Measurements from ENCODE around the gene CYB5D1.

The CYB5D1 gene

DNA sequence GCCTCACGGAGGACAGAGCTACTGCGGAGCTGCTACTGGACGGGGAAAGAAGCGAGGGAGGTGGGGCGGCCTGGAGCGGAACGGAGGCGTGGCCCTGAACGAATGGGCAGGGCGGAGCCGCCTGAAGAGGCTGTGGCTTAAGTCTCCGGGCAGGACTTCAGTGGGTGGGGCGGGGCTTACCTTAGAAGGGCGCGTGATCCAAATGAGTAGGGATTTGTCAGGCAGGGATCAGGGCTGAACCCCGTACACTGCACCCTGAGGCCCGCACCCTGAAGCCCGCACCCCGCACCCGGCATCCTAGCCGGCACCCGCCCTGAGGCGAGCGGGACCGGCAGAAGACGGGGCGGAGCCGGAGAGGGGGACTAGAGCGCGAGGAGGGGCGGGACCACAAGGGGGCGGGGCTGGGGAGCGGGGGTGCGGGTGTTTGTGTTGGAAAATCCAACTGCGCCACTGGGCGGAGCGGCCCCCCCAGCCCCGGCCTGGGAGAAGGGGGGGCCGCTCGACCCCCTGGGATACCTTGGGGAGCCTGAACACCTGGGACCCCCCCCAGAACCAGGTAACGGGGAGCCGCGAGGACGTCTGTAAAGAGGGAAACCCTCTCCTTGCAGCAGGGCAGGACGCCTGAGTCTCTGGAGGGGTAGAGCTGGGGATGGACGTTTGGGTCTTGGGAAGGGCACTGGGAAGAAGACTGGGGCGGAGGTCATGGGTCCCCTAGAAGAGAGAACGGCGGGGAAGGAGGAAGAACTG is 23.8 kb upstream of the CYB5D1 start, which contains the start of gene KDM6B:
Gene KDM6B (plus strand): TSS at position 423 of the 747 bp plus-strand sequence. CDS start 11,338 bp downstream, outside the sequence.
- Histone ChIP-seq H3K27me3 (ENCODE audit: insufficient read depth, poor library complexity, severe bottlenecking) (no peaks in the 10 kb centered on the region), H3K27ac (replicated peaks) (peak within 1 kb of the TSS; percentile 95), H3K4me3 (replicated peaks; ENCODE audit: insufficient read depth, low read length) (peak within 1 kb of the TSS; percentile 56)
- TF ChIP-seq, protein P1, sequence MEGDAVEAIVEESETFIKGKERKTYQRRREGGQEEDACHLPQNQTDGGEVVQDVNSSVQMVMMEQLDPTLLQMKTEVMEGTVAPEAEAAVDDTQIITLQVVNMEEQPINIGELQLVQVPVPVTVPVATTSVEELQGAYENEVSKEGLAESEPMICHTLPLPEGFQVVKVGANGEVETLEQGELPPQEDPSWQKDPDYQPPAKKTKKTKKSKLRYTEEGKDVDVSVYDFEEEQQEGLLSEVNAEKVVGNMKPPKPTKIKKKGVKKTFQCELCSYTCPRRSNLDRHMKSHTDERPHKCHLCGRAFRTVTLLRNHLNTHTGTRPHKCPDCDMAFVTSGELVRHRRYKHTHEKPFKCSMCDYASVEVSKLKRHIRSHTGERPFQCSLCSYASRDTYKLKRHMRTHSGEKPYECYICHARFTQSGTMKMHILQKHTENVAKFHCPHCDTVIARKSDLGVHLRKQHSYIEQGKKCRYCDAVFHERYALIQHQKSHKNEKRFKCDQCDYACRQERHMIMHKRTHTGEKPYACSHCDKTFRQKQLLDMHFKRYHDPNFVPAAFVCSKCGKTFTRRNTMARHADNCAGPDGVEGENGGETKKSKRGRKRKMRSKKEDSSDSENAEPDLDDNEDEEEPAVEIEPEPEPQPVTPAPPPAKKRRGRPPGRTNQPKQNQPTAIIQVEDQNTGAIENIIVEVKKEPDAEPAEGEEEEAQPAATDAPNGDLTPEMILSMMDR (IDR thresholded peaks at IDR 0.05; ENCODE audit: insufficient read depth, low read length) = no peak
- TF ChIP-seq, protein P2, sequence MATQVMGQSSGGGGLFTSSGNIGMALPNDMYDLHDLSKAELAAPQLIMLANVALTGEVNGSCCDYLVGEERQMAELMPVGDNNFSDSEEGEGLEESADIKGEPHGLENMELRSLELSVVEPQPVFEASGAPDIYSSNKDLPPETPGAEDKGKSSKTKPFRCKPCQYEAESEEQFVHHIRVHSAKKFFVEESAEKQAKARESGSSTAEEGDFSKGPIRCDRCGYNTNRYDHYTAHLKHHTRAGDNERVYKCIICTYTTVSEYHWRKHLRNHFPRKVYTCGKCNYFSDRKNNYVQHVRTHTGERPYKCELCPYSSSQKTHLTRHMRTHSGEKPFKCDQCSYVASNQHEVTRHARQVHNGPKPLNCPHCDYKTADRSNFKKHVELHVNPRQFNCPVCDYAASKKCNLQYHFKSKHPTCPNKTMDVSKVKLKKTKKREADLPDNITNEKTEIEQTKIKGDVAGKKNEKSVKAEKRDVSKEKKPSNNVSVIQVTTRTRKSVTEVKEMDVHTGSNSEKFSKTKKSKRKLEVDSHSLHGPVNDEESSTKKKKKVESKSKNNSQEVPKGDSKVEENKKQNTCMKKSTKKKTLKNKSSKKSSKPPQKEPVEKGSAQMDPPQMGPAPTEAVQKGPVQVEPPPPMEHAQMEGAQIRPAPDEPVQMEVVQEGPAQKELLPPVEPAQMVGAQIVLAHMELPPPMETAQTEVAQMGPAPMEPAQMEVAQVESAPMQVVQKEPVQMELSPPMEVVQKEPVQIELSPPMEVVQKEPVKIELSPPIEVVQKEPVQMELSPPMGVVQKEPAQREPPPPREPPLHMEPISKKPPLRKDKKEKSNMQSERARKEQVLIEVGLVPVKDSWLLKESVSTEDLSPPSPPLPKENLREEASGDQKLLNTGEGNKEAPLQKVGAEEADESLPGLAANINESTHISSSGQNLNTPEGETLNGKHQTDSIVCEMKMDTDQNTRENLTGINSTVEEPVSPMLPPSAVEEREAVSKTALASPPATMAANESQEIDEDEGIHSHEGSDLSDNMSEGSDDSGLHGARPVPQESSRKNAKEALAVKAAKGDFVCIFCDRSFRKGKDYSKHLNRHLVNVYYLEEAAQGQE (IDR thresholded peaks at IDR 0.05; ENCODE audit: insufficient replicate concordance, low read depth) = no peak
- TF ChIP-seq SPI1 (IDR thresholded peaks at IDR 0.05; ENCODE audit: borderline replicate concordance, low read depth) (no peak), GABPA (IDR thresholded peaks at IDR 0.05; ENCODE audit: low read depth) (no peak), POLR2AphosphoS5 (IDR thresholded peaks at IDR 0.05; ENCODE audit: low read depth) (no peak)
- DNase-seq (ENCODE audit: low read depth in 1 of 2, low spot score in 1 of 2) = peak in 1 of 2 experiments; percentile 79

DNA sequence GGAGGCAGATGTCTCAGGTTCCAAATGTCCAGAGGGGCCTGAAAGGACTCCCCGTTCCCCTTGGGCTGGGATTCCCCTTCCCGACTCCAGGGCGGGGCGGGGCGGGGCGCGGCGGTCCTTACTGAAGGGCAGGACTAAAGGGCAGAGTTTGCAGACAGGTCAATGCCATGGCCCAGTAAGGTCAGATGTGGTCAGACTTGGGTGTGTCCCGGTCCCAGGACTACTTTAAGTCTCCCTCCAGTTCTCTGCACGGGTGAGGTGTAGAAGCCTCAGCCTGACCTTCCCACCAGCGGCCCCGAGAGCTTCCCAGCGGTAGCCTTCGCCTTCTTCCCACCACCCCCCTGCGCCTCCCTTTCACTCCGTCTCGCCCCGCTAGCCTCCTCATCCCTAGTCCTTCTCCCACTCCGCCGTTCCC is 23.3 kb upstream of the CYB5D1 start:
- Histone ChIP-seq H3K27ac (replicated peaks) (peak overlapping the region; percentile 95), H3K27me3 (ENCODE audit: insufficient read depth, poor library complexity, severe bottlenecking) (no peaks in the 10 kb centered on the region), H3K4me3 (replicated peaks; ENCODE audit: insufficient read depth, low read length) (peak overlapping the region; percentile 56)
- no peak for DNase-seq (ENCODE audit: low read depth in 1 of 2, low spot score in 1 of 2)
- TF ChIP-seq, protein P1 (IDR thresholded peaks at IDR 0.05; ENCODE audit: insufficient read depth, low read length) = no peak
- TF ChIP-seq SPI1 (IDR thresholded peaks at IDR 0.05; ENCODE audit: borderline replicate concordance, low read depth) (no peak), POLR2AphosphoS5 (IDR thresholded peaks at IDR 0.05; ENCODE audit: low read depth) (no peak), GABPA (IDR thresholded peaks at IDR 0.05; ENCODE audit: low read depth) (no peak)
- TF ChIP-seq, protein P2 (IDR thresholded peaks at IDR 0.05; ENCODE audit: insufficient replicate concordance, low read depth) = no peak

DNA sequence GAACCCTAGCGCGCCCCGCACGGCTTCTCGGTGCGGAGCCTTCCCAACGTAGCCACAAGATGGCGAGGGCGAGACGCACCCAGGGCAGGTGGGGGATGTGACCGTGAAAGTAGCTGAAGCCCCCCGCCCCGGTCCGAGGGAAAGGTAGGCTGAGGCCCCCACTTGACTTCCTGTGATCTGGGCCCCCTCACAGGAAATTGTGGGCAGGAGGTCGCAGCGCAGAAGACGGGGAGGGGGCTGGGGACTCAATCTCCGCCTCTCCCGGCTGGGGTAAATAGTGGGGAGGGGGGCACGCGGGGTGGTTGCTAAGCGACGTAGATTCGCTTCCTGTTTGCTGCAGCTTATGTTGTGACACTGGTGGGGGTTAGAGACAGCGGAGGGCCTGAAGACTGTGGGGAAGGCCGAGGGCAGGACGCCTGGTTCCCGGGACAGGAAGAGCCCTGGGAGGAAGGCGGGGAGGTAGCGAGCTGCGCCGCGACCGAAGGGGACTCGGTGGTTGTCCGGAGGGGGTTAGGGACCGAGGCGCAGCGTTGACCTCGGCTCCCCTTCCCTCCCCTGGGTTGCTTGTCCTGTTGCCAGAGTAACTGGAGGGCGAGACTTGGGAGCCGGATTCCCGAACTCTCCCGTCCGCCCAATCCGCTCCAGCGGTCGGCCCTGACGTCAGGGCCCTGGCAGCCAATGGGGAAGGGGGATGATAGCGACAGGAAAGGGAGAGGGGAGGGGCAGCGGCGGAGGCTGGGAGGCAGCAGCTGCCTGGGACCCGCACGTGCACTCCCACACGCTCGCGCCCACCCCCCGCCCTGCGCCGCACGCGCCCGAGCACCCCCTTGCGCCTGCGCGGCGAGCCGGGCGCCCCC is 22.6 kb upstream of the CYB5D1 start:
- TF ChIP-seq GABPA (IDR thresholded peaks at IDR 0.05; ENCODE audit: low read depth) (no peak), POLR2AphosphoS5 (IDR thresholded peaks at IDR 0.05; ENCODE audit: low read depth) (no peak), SPI1 (IDR thresholded peaks at IDR 0.05; ENCODE audit: borderline replicate concordance, low read depth) (no peak)
- TF ChIP-seq, protein P1 (IDR thresholded peaks at IDR 0.05; ENCODE audit: insufficient read depth, low read length) = no peak
- TF ChIP-seq, protein P2 (IDR thresholded peaks at IDR 0.05; ENCODE audit: insufficient replicate concordance, low read depth) = no peak
- H3K27ac ChIP-seq (replicated peaks) = peak overlapping the region; percentile 95
- DNase-seq (ENCODE audit: low read depth in 1 of 2, low spot score in 1 of 2) = peak; percentile 88 to 92
- no peaks in the 10 kb centered on the region for H3K27me3 ChIP-seq (ENCODE audit: insufficient read depth, poor library complexity, severe bottlenecking)
- peak overlapping the region; percentile 56 for H3K4me3 ChIP-seq (replicated peaks; ENCODE audit: insufficient read depth, low read length)

Measured in HL-60 (cell line).